GM12864 (cell line): Measurements from ENCODE around the gene THEM4.

ENCODE experiments used
- DNase-seq: peaks from one replicate; pipeline ENCODE4 v3.0.0-alpha.2; 2011; ENCODE audit warnings: low read depth
- H3K4me3 ChIP-seq: 2 replicates; pipeline ENCODE4 v1.5.1; 2011; ENCODE audit warnings: mild to moderate bottlenecking, low read depth, low read length, control low read depth
- CTCF ChIP-seq: IDR thresholded peaks from 2 replicates; pipeline ENCODE4 v1.5.1; 2011; ENCODE audit warnings: low read depth, mild to moderate bottlenecking, moderate library complexity, low read length, control low read depth, inconsistent platforms; ENCODE audit errors: missing control alignments

Gene THEM4

DNA sequence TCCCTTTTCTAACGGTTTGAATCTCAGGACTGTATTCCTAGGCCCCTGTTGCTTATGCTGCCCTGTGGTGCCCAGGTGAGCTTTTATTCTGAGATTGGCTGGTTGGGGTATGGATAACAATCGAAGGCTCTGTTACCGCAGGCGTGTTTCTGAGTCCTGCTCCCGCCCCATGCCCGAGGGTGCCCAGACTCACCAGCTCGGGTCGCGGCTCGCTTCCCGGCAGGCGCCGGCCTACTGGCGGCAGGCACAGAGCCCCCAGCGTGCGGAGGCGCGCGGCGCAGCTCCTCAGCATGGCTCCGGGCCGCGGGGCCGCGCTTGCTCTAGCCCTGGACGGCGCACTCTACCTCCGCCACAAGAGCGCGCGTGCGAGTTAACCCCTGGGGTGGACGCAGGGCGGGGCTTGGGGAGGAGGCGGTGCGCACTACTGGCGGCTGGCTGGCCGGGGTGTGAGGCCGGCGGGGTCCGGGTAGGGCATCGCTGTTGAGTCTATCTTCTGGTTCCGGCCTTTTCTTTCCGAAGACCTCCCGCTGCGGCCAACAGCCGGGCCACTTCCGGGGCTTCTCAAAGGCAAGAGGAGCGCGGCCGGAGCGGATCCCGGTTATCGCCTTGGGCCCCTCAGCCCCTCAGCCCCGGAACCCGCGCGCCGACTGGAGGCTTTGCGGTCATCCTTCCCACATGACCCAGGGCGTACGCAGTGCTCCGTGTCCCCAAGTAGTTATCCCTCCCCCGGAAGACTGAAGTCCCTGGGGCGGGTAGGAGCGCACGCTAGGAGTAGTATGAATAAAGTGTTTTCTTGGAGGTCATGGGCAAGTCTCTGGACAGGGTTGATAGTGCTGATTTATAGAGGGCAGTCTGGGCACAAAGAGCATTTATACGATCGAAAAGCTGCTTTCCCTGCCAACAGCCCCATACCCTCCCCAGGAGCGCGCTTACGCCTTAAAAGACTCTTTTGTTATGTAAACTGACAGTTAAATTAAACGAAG, at the start of gene THEM4:
TSS of gene THEM4 (minus strand) at position 345 of the 983 bp plus-strand sequence. CDS start at position 292, 53 bp downstream.
- TF ChIP-seq CTCF = peak; percentile 19
- DNase-seq = peak; percentile 89
- H3K4me3 ChIP-seq = peak within 1 kb of the TSS; percentile 89

- DNase-seq = no peak
- TF ChIP-seq CTCF = no peak
- no peak overlapping the region for H3K4me3 ChIP-seq
These were observed 49.6 kb upstream of the THEM4 start for GRCh38 chr1:151958959-151959358.

DNA sequence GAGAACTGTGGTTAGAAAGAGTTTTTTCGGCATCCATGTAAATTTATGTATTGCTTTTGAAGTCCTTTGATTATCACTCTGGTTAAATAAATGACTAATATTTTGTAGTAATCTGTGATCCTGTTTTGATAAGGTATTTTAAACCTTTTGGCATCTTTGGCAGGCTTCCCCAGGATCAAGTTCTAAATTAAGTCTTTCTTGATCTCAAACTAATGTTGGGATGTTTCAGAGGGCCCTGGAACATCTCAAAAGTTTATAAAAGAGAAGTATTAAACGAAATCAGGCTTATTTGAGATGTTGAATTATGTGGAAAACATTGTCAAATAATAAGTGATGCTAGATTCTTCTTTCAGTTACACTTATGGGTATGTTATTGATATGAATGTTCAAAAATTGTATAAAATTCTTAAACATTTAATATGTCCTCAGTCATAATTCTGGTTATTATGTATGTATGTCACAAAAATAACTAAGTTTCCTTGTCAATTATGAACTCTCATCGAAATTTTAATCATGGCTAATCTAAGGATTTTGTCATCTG, 47.7 kb upstream of the THEM4 start:
- TF ChIP-seq CTCF = no peak

GRCh38 chr1:151953409-151954094, 44.2 kb upstream of the THEM4 start:
- no peak overlapping the region for H3K4me3 ChIP-seq
- no peak for DNase-seq
- TF ChIP-seq CTCF = no peak

More for the DNA sequence above, 47.7 kb upstream of the THEM4 start:
- no peak for DNase-seq
- no peak overlapping the region for H3K4me3 ChIP-seq

- no peak for DNase-seq
- TF ChIP-seq CTCF = no peak
- no peak overlapping the region for H3K4me3 ChIP-seq
These were observed 43.5 kb upstream of the THEM4 start for GRCh38 chr1:151952811-151953210.

- no peak overlapping the region for H3K4me3 ChIP-seq
- no peak for DNase-seq
- no peak for TF ChIP-seq CTCF
These were observed 40.3 kb upstream of the THEM4 start for GRCh38 chr1:151949371-151950193.
